Gastroesophageal sphincter (tissue), 4 donors: ENCODE results near the gene OR2AK2. TPM values are rescaled to one million over a fixed set of nuclear protein-coding genes. Genes with fewer than 3 reads are reported as not detected.

Experiments used
- ATAC-seq: fragments of 150-250 bp; one replicate; pipeline ENCODE4 v1.9.1; 2016; ENCODE audit warnings: mild to moderate bottlenecking, moderate library complexity
- H3K27ac ChIP-seq, 4 donors: fragments of 200-600 bp; sonication (generic) in 3 of 4; 1 replicate in 3 of 4; 2 replicates in 1 of 4; pipeline ENCODE4 v1.5.1; 2016 to 2019
- H3K27me3 ChIP-seq: fragments of 200-600 bp; sonication (generic); one replicate; pipeline ENCODE4 v1.5.1; 2019
- H3K36me3 ChIP-seq, 2 donors: fragments of 200-600 bp; sonication (generic); one replicate each; pipeline ENCODE4 v1.5.1; 2019; ENCODE audit warnings: control low read depth in 1 of 2
- H3K4me1 ChIP-seq, 3 donors: fragments of 200-600 bp; sonication (generic); 1 replicate in 2 of 3; 2 replicates in 1 of 3; pipeline ENCODE4 v1.5.1; 2016 to 2019; ENCODE audit warnings: control low read depth in 2 of 3
- H3K4me3 ChIP-seq, 2 donors: fragments of 200-600 bp; sonication (generic); one replicate each; pipeline ENCODE4 v1.5.1; 2019; ENCODE audit warnings: mild to moderate bottlenecking in 1 of 2, moderate library complexity in 1 of 2
- H3K9me3 ChIP-seq, 3 donors: fragments of 200-600 bp; sonication (generic); one replicate each; pipeline ENCODE4 v1.5.1; 2017 to 2019; ENCODE audit warnings: control low read depth in 2 of 3
- EP300 ChIP-seq: sonication (generic); formaldehyde crosslinking; IDR thresholded peaks from one replicate; pipeline ENCODE4 v1.6.1; 2017; ENCODE audit warnings: antibody characterized with exemption, mild to moderate bottlenecking
- POLR2A ChIP-seq, 2 donors: fragments of 450-650 bp; IDR thresholded peaks; one replicate each; pipeline ENCODE4 v1.6.1; 2017; ENCODE audit warnings: antibody characterized with exemption in 2 of 2, mild to moderate bottlenecking in 2 of 2, moderate library complexity in 1 of 2
- POLR2AphosphoS5 ChIP-seq: sonication (generic); formaldehyde crosslinking; IDR thresholded peaks from one replicate; pipeline ENCODE4 v1.6.1; 2017; ENCODE audit warnings: antibody characterized with exemption
- WGBS, 2 donors: methylation state at CpG; one replicate each; pipeline ENCODE4 v1.1.5; 2018; ENCODE audit warnings: low coverage in 1 of 2; 5-methylcytosine and 5-hydroxymethylcytosine counted together
- total RNA-seq, 4 donors: library from RNA; depleted of rRNA; stranded (reverse); fragments of >200 nt; gene quantifications; one replicate each; pipeline ENCODE4 v1.1.0, GENCODE V29; 2016
- TF ChIP-seq, protein P1 (sequence below), 4 experiments: fragments of 200-600 bp in 2 of 4; fragments of 450-650 bp in 2 of 4; sonication (generic) in 1 of 4; IDR thresholded peaks; one replicate each; pipeline ENCODE4 v1.5.1; 2017 to 2019; ENCODE audit warnings: antibody characterized with exemption in 4 of 4, mild to moderate bottlenecking in 2 of 4, moderate library complexity in 2 of 4

OR2AK2 gene
- total RNA-seq, 4 donors from 2014 or later = not detected

- no peak overlapping the region for H3K4me3 ChIP-seq
- no peaks in the 10 kb centered on the region for H3K4me1 ChIP-seq
- no peaks in the 10 kb centered on the region for H3K36me3 ChIP-seq
- H3K9me3 ChIP-seq = no peaks in the 10 kb centered on the region
- no peak overlapping the region for H3K27ac ChIP-seq
- TF ChIP-seq EP300 (no peak), POLR2A (IDR thresholded peaks at IDR 0.05) (no peak), POLR2AphosphoS5 (no peak)
- TF ChIP-seq, protein P1, sequence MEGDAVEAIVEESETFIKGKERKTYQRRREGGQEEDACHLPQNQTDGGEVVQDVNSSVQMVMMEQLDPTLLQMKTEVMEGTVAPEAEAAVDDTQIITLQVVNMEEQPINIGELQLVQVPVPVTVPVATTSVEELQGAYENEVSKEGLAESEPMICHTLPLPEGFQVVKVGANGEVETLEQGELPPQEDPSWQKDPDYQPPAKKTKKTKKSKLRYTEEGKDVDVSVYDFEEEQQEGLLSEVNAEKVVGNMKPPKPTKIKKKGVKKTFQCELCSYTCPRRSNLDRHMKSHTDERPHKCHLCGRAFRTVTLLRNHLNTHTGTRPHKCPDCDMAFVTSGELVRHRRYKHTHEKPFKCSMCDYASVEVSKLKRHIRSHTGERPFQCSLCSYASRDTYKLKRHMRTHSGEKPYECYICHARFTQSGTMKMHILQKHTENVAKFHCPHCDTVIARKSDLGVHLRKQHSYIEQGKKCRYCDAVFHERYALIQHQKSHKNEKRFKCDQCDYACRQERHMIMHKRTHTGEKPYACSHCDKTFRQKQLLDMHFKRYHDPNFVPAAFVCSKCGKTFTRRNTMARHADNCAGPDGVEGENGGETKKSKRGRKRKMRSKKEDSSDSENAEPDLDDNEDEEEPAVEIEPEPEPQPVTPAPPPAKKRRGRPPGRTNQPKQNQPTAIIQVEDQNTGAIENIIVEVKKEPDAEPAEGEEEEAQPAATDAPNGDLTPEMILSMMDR (IDR thresholded peaks at IDR 0.05) = no peak
- 49 to 73% methylated on average over 1 to 2 of the region's 2 CpGs for WGBS, 2 donors
- H3K27me3 ChIP-seq = no peaks in the 10 kb centered on the region
- no peak for ATAC-seq
These were observed 33.8 kb downstream of the OR2AK2 start for GRCh38 chr1:247998811-247999210.

- ATAC-seq = no peak
These were observed 35.1 kb downstream of the OR2AK2 start for GRCh38 chr1:248000169-248000568.

GRCh38 chr1:248007778-248008177 is 42.7 kb downstream of the OR2AK2 start:
- no peak for ATAC-seq
- Histone ChIP-seq H3K9me3 (peaks cover 0 to 36% (median 0%) of the 10 kb centered on the region in 3 donors), H3K27ac (no peak overlapping the region), H3K4me3 (no peak overlapping the region), H3K4me1 (no peaks in the 10 kb centered on the region), H3K36me3 (no peaks in the 10 kb centered on the region), H3K27me3 (no peaks in the 10 kb centered on the region)
- TF ChIP-seq POLR2AphosphoS5 (no peak), POLR2A (IDR thresholded peaks at IDR 0.05) (no peak)
- TF ChIP-seq, protein P1 (IDR thresholded peaks at IDR 0.05) = no peak
- WGBS, 2 donors = 41 to 42% methylated on average over 1 of the region's 1 CpG

More at GRCh38 chr1:248000169-248000568, 35.1 kb downstream of the OR2AK2 start:
- TF ChIP-seq, protein P1 (IDR thresholded peaks at IDR 0.05) = no peak
- TF ChIP-seq POLR2AphosphoS5 = no peak
- TF ChIP-seq POLR2A (IDR thresholded peaks at IDR 0.05) = no peak
- no peak for TF ChIP-seq EP300
- 86 to 87% methylated on average over 1 of the region's 1 CpG for WGBS, 2 donors
- Histone ChIP-seq H3K4me1 (no peaks in the 10 kb centered on the region), H3K36me3 (no peaks in the 10 kb centered on the region), H3K9me3 (no peaks in the 10 kb centered on the region), H3K27ac (no peak overlapping the region), H3K27me3 (no peaks in the 10 kb centered on the region), H3K4me3 (no peak overlapping the region)

DNA sequence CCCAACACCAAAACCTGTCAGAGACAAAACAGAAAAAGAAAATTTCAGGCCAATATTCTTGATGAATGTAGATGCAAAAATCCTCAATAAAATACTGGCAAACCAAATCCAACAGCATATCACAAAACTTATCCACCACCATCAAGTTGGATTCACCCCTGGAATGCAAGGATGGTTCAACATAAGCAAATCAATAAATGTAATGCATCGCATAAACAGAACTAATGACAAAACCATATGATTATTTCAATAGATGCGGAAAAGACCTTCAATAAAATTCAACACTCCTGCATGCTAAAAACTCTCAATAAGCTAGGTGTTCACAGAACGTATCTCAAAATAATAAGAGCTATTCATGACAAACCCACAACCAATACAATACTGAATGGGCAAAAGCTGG is 44.6 kb downstream of the OR2AK2 start:
- no peak overlapping the region for H3K27ac ChIP-seq
- H3K4me1 ChIP-seq = no peaks in the 10 kb centered on the region
- TF ChIP-seq EP300 (no peak), POLR2AphosphoS5 (no peak), POLR2A (IDR thresholded peaks at IDR 0.05) (no peak)
- TF ChIP-seq, protein P1 (IDR thresholded peaks at IDR 0.05) = no peak
- 84% methylated on average over 3 of the region's 3 CpGs; no CpG with 5 or more reads in 1 of the 2 donors for WGBS, 2 donors
- peaks cover 0 to 36% (median 0%) of the 10 kb centered on the region in 3 donors for H3K9me3 ChIP-seq
- ATAC-seq = no peak
- no peaks in the 10 kb centered on the region for H3K27me3 ChIP-seq
- H3K4me3 ChIP-seq = no peak overlapping the region
- no peaks in the 10 kb centered on the region for H3K36me3 ChIP-seq

DNA sequence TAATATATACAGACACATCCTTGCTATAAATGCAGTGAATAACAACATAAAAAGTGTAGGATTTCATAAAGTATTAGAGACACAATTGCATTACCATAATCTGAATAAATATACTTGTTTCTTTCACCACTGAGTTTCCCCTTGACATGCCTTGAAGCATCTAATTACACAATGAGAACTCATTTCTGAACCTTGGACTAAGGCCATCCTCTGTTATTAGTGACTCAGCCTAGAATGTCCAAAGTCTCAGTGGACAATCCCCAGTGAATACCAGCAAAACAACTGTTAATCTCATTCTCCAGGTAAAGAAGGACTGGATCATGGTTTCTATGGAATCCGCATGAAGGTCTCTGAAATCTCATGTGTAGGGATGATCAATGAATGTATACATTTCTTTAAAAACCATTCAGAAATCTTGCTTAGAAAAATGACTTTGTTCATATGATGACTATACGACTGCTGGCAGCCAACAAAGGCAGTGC is 48.2 kb downstream of the OR2AK2 start, which contains the start of gene OR2L5:
Gene OR2L5 (plus strand): TSS at position 432 of the 482 bp plus-strand sequence. CDS start 8,288 bp downstream, outside the sequence.
- peaks cover 0 to 30% (median 0%) of the 10 kb centered on the region in 3 donors for H3K9me3 ChIP-seq
- H3K27me3 ChIP-seq = no peaks in the 10 kb centered on the region
- H3K36me3 ChIP-seq = no peaks in the 10 kb centered on the region
- no peak within 1 kb of the TSS for H3K4me3 ChIP-seq
- TF ChIP-seq EP300 = no peak
- TF ChIP-seq POLR2A (IDR thresholded peaks at IDR 0.05) = no peak
- no peak for TF ChIP-seq POLR2AphosphoS5
- TF ChIP-seq, protein P1 (IDR thresholded peaks at IDR 0.05) = no peak
- no peaks in the 10 kb centered on the region for H3K4me1 ChIP-seq
- WGBS, 2 donors = 92 to 100% methylated on average over 1 to 2 of the region's 2 CpGs
- H3K27ac ChIP-seq = no peak within 1 kb of the TSS
- ATAC-seq = no peak
